Natural killer cell treated with Interleukin-12 subunit alpha and Interleukin-12 subunit beta and Interleukin-15 and Interleukin-18, amount 100 ng/mL, for 72 hours (primary cell): Measurements from ENCODE around the gene IGFL1. TPM values are rescaled to one million over a fixed set of nuclear protein-coding genes. Genes with fewer than 3 reads are reported as not detected.
A peak's percentile ranks its signal among the peaks of the same experiment; 100 is the strongest.
"Not testable (repeated sequence)": the region's sequence is repeated elsewhere in the genome, so short reads cannot be mapped to it uniquely, and the experiment has no call there.

Experiments used
- ATAC-seq, 2 donors: fragments of 150-1000 bp; cut with Tn5 transposase in 1 of 2; sonication (Bioruptor Pico), chemical (Tn5 transposase) in 1 of 2; 2 replicates each; pipeline ENCODE4 v1.10.0; 2021
- DNase-seq: peaks from one replicate; pipeline ENCODE4 v3.0.0; 2022; ENCODE audit warnings: low spot score
- H3K27ac Mint-ChIP-seq, 2 donors: 1 replicate in 1 of 2; 2 replicates in 1 of 2; pipeline ENCODE4 v1.8.0; 2022; ENCODE audit warnings: mixed read lengths in 2 of 2, mild to moderate bottlenecking in 1 of 2, moderate library complexity in 1 of 2
- H3K27me3 Mint-ChIP-seq, 2 donors: 1 replicate in 1 of 2; 2 replicates in 1 of 2; pipeline ENCODE4 v1.8.0; 2022; ENCODE audit warnings: mixed read lengths in 2 of 2
- H3K36me3 Mint-ChIP-seq: one replicate; pipeline ENCODE4 v1.8.0; 2022; ENCODE audit warnings: mixed read lengths
- H3K4me1 Mint-ChIP-seq, 2 donors: 1 replicate in 1 of 2; 2 replicates in 1 of 2; pipeline ENCODE4 v1.8.0; 2022; ENCODE audit warnings: low read depth in 2 of 2, mixed read lengths in 2 of 2, mild to moderate bottlenecking in 1 of 2
- H3K4me3 Mint-ChIP-seq: one replicate; pipeline ENCODE4 v1.8.0; 2022; ENCODE audit warnings: mixed read lengths
- H3K9me3 Mint-ChIP-seq: 2 replicates; pipeline ENCODE4 v1.8.0; 2022; ENCODE audit warnings: mixed read lengths
- total RNA-seq, 2 donors: library from RNA; stranded (reverse); gene quantifications; one replicate each; pipeline ENCODE4 v1.2.3, GENCODE V29; 2022

The IGFL1 gene
- total RNA-seq, 2 donors from 2014 or later, result not detected

DNA sequence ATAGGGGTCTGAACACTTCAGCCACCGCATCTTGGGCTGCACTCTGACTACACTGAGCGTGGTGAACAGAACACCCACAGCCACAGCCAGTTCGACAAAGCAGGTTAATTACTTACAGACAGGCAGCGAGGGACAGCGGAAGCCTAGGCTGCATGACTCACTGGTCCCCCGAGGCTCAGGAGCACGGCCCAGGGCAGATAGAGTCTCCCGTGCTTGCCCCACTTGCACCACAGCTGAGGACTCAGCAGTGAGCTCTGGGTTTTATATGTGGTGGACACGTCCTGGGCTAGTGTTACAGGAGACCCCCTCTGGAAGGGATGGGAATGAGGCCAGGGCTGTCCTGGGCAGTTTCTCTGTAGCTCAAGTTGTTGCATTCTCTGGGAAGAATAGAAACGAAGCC is 5.8 kb upstream of the IGFL1 start:
- not testable (repeated sequence) for DNase-seq, H3K9me3 Mint-ChIP-seq, H3K4me3 Mint-ChIP-seq, ATAC-seq, H3K4me1 Mint-ChIP-seq, H3K27ac Mint-ChIP-seq, H3K36me3 Mint-ChIP-seq
- H3K27me3 Mint-ChIP-seq, result peaks cover 31 to 36% of the 10 kb centered on the region in 2 donors

DNA sequence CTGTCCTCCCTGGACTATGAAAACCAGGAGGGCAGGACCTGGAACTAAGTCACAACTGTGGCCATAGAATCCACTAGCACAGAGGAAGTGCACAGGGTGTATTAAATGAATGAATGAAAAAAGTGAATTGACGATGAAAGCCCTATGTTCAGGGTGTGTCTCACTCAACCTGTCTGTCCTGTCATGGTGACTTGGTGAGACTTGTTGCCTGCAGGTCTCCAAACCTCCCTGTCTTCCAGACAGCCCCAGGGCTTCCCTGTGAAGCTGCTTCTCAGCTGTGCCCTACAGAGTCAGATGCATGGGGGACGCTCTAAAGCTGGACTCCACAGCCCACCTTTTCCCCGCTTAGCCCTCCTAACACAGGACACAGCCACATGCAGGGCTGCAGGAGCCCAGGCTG is 4.8 kb upstream of the IGFL1 start:
- Mint-ChIP-seq H3K27ac (peak overlapping the region in 1 of 2 donors; percentile 38), H3K4me1 (peaks cover 6 to 8% of the 10 kb centered on the region in 2 donors), H3K27me3 (peaks cover 32 to 36% of the 10 kb centered on the region in 2 donors), H3K4me3 (no peak overlapping the region), H3K9me3 (no peaks in the 10 kb centered on the region), H3K36me3 (no peaks in the 10 kb centered on the region)
- DNase-seq (no peak), ATAC-seq (no peak)

DNA sequence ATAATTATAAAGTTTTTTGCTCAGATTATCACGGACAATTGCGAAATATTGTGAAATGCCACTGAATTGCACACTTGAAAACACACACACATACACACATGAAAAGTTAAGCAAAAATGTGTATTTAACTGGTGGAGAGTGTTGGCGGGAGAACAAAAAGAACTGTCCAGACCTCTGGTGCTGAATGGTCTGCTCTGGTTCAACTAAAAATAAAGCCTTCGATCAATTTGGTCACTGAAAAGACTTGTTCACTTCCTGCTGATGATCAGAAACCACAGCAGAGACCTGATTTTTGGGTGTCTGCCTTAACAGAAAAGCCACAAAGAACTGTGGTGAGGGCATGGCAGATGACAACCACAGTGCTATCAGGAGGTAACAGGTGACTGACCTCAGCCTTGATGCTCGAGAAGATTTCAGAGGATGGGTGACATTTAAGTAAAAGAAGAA is 4.0 kb upstream of the IGFL1 start:
- DNase-seq, result no peak
- H3K4me3 Mint-ChIP-seq, result no peak overlapping the region
- peak overlapping the region in 1 of 2 donors; percentile 38 for H3K27ac Mint-ChIP-seq
- H3K27me3 Mint-ChIP-seq, result peaks cover 40 to 42% of the 10 kb centered on the region in 2 donors
- H3K36me3 Mint-ChIP-seq, result no peaks in the 10 kb centered on the region
- peaks cover 6 to 8% of the 10 kb centered on the region in 2 donors for H3K4me1 Mint-ChIP-seq
- no peaks in the 10 kb centered on the region for H3K9me3 Mint-ChIP-seq
- peak in 1 of 2 donors; percentile 27 for ATAC-seq

DNA sequence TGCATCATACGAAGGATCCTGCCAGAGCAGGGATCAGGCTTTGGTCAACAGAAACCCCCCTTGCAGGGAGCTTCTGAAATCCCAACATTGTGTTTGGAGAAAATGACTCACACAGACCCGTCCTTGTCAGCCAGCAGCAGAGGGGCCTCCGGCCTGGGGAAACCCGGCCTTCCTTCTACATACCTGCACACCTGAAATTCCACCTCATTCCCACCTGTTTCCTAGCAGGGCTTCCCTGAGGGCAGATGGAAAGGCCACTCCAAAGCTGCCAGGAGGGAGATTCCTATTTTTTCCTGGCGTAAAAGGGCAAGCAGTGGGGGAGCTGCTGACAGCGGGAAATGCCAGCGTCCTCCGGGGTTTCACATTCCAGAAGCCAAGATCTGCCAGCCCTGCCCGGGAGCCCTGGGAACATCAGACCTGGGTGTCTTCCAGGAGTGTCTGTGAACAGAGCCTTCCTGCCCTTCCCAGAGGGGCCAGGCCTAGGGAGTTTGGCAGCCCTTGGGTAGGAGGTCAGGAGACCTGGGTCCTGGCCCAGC is 3.0 kb upstream of the IGFL1 start:
- ATAC-seq, result no peak
- H3K36me3 Mint-ChIP-seq, result no peaks in the 10 kb centered on the region

DNA sequence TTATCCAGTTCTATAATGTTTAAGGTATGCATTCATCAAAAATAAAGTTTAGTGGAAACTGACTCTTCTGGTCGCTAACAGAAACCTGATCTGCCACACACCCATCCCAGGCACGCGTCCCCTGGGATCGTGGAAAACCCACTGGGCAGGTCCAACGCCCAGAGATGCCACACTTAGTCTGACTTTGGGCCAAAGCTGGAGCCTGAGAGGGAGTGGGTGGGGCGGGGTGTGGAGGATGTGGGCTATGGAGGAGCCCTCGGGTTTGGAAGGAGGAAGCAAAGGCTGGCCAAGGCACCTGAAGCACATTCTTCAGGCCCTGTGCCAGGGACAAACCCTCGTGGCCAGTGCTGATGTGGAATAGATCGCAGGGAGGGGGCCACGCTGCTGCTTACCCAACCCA is 2.5 kb downstream of the IGFL1 start:
- Mint-ChIP-seq H3K27ac (no peak overlapping the region), H3K9me3 (no peaks in the 10 kb centered on the region), H3K4me1 (no peaks in the 10 kb centered on the region), H3K36me3 (no peaks in the 10 kb centered on the region), H3K4me3 (no peak overlapping the region), H3K27me3 (peaks cover 52 to 57% of the 10 kb centered on the region in 2 donors)
- no peak for ATAC-seq
- DNase-seq, result no peak

More for the DNA sequence above, 3.0 kb upstream of the IGFL1 start:
- H3K4me3 Mint-ChIP-seq, result no peak overlapping the region
- H3K9me3 Mint-ChIP-seq, result no peaks in the 10 kb centered on the region
- DNase-seq, result no peak
- peaks cover 6 to 8% of the 10 kb centered on the region in 2 donors for H3K4me1 Mint-ChIP-seq
- no peak overlapping the region for H3K27ac Mint-ChIP-seq
- H3K27me3 Mint-ChIP-seq, result peaks cover 44 to 46% of the 10 kb centered on the region in 2 donors

DNA sequence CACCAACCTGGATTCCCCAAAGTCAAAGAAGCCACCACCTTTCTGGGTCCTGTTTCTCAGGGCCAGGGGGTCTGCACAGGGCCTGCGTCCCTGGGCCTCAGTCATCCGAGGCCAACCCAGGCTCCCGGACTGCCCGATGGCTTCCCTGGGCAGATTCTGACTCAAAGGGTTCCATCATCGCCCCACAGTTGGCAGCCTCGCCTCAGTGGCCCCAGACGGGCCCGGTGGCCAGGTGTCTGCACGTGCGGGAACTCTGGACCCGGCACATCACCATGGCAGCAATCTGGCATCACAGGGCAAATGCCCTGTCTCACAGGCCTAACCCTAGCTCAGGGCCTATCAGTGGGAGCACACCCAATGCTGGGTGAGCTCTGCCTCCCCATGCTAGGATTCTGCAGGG is 2.9 kb downstream of the IGFL1 start:
- Mint-ChIP-seq H3K36me3 (no peaks in the 10 kb centered on the region), H3K27ac (no peak overlapping the region), H3K4me3 (no peak overlapping the region), H3K9me3 (no peaks in the 10 kb centered on the region), H3K27me3 (peaks cover 50 to 59% of the 10 kb centered on the region in 2 donors), H3K4me1 (no peaks in the 10 kb centered on the region)
- ATAC-seq (no peak), DNase-seq (no peak)

DNA sequence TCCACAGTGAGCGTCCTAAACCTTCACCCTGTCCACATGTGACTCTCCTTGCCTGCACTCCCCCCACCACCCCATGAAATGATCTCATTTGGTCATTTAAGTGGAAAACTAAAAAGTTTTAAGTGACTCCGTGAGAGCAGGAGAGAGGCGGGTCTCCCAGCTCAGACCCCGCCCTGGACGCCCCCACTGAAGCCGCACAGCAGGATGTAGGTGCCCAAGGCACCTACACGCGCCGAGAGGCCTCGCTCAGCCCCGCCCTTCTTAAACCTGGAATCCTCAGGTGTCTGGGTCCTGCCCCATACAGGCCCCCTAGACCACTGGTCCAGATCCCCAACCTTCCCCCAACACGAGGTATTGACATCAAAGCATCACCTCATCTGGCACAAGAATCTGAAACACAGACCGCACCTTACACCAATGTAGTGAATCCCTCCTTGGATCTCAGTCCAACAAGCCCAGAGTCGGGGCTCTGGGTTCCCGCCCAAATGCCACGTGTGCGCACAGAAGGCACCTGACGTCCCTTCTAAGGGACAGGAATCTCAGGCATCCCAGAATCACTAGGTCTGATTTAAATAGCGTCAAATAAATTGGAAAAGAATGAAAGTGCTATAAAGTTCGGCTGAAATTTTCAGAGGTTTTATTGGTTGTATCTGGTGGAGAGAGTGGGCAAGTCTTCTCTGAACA is 3.5 kb downstream of the IGFL1 start:
- H3K36me3 Mint-ChIP-seq, result no peaks in the 10 kb centered on the region
- DNase-seq (no peak), ATAC-seq (no peak)
- H3K27ac Mint-ChIP-seq, result no peak overlapping the region
- H3K9me3 Mint-ChIP-seq, result no peaks in the 10 kb centered on the region
- no peaks in the 10 kb centered on the region for H3K4me1 Mint-ChIP-seq
- H3K27me3 Mint-ChIP-seq, result peaks cover 52 to 65% of the 10 kb centered on the region in 2 donors
- no peak overlapping the region for H3K4me3 Mint-ChIP-seq

DNA sequence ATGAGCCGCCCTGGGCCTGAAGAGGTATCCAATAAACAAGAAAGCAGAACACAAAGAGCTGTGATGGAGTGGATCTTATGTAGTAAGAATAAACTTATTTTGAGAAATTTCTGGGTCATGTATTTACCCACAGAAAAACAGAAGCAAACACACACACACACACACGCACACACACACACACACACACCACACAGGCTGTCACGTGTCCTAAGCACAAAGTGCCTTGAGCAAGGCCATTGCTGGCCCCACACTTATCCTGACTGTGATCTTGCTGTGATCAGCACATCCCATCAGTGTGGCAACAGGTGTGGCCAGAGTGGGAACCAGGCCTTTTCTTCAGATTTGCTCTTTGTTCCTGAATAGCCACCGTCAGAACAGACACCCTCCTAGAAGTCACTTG is 4.3 kb downstream of the IGFL1 start:
- H3K4me1 Mint-ChIP-seq, DNase-seq, H3K36me3 Mint-ChIP-seq, H3K4me3 Mint-ChIP-seq, H3K9me3 Mint-ChIP-seq, H3K27ac Mint-ChIP-seq, ATAC-seq: not testable (repeated sequence)
- H3K27me3 Mint-ChIP-seq, result peaks cover 55 to 65% of the 10 kb centered on the region in 2 donors

DNA sequence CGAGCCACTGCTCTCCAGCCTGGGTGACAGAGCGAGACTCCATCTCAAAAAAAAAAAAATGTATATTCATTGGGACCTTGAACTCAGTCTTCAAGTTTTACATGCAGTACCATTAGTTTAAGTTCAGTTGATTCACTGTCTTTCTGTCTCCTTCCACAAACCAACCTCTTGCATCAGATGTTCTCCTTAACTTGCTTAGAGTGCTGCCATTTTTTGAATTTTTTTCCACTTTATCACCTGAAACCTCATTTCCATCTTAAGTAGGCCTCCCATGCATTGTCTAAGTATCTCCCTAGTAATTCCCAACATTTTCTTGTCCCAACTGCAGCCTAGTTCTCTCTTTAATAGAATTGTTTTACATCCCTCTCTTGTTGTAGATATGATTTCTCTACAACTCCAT is 8.6 kb downstream of the IGFL1 start:
- DNase-seq, H3K4me3 Mint-ChIP-seq, H3K27ac Mint-ChIP-seq, ATAC-seq, H3K9me3 Mint-ChIP-seq, H3K4me1 Mint-ChIP-seq, H3K36me3 Mint-ChIP-seq: not testable (repeated sequence)
- H3K27me3 Mint-ChIP-seq, result peaks cover 54 to 77% of the 10 kb centered on the region in 2 donors

DNA sequence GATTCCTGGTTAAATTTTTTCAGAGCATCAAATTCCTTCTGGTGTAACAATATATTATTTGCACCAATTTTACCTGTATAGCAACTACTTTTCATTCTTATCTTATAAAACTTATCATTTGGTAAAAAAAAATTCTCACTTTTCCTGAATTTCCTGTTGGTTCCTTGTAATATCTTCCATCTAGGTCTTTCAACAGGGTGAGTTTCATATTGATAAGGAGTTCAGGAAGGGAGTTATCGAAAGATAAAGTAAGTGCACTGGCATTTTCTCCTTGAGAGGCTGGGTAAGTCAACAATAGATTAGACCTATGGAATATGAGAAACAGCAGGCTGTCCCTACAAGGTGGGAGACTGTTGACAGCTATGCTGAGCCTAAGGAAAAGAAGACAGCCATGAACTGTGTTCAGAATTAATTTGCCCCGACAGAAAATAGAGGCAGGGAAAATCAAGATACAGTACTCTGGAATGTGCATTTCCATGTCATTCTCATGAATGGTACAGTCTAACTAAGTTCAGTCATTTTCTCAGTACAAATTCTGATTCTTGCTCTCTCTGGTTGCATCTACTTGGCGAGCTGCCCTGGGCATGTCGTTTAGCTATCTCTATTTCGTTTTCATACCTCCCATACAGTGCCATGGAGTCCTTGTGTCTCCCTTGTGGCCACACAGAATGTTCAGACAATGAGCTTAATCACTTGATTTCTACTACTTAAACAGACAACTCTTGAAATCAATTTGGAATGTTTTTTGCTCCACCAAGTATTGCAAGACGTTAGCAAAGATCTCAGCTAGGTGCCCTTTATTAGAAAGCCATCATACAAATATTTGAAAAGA is 9.9 kb downstream of the IGFL1 start:
- no peaks in the 10 kb centered on the region for H3K36me3 Mint-ChIP-seq

DNA sequence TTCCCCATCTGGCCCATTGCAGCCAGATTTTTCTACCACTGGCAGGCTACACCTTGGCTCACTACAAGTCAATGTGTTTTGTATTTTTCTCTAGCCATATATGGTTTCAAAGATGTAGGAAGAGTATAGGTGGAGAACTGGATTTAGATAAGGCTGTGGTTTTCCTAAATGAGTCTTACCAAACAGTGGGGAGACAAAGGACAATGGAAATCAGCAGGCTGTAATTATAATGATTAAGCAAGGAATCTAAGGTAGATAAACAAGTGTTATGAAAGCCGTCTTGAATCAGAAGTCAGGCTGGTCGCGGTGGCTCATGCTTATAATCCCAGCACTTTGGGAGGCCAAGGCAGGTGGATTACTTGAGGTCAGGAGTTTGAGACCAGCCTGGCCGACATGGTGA is 11.2 kb downstream of the IGFL1 start:
- Mint-ChIP-seq H3K27me3 (peaks cover 52 to 84% of the 10 kb centered on the region in 2 donors), H3K27ac (no peak overlapping the region), H3K4me3 (no peak overlapping the region), H3K36me3 (no peaks in the 10 kb centered on the region), H3K4me1 (no peaks in the 10 kb centered on the region), H3K9me3 (no peaks in the 10 kb centered on the region)
- no peak for DNase-seq
- ATAC-seq, result no peak

More for the DNA sequence above, 9.9 kb downstream of the IGFL1 start:
- no peaks in the 10 kb centered on the region for H3K4me1 Mint-ChIP-seq
- DNase-seq (no peak), ATAC-seq (no peak)
- no peaks in the 10 kb centered on the region for H3K9me3 Mint-ChIP-seq
- H3K27ac Mint-ChIP-seq, result no peak overlapping the region
- no peak overlapping the region for H3K4me3 Mint-ChIP-seq
- H3K27me3 Mint-ChIP-seq, result peaks cover 51 to 83% of the 10 kb centered on the region in 2 donors

DNA sequence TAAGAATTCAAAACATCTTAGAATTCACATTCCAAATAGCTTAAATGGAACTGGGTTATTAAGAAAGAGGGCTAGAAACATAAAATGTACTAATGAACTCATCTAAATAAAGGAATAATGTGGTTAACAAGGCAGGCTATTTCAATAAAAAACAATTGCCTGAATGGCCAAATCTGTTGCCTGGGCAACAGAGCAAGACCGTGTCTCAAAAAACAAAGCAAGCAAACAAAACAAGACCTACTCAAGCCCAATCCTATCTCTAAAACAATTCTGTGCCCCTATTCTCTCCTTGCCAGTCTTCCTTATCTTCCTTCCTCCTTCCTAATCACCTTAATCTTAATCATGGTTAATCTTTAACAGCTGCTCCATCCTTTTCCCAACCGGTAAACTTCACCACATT is 12.1 kb downstream of the IGFL1 start:
- Mint-ChIP-seq H3K27me3 (peaks cover 50 to 86% of the 10 kb centered on the region in 2 donors), H3K36me3 (no peaks in the 10 kb centered on the region), H3K9me3 (no peaks in the 10 kb centered on the region), H3K27ac (no peak overlapping the region), H3K4me1 (no peaks in the 10 kb centered on the region), H3K4me3 (no peak overlapping the region)
- ATAC-seq (no peak), DNase-seq (no peak)

DNA sequence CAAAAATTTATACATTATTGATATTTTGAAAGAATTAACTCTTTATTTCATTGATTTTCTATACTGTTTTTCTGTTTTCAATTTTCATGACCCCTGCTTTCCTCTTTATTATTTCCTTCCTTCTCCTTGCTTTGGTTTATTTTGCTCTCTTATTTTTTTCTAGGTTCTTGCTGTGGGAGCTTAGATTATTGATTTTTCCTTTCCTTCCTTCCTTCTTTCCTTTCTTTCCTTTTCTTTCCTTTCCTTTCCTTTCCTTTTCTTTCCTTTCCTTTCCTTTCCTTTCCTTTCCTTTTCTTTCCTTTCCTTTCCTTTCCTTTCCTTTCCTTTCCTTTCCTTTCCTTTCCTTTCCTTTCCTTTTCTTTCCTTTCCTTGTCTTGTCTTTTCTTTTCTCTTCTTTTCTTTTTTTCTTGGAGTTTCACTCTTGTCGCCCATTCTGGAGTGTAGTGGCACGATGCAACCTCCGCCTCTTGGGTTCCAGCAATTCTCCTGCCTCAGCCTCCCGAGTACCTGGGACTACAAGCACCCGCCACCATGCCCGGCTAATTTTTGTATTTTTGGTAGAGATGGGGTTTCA is 13.6 kb downstream of the IGFL1 start:
- DNase-seq, result not testable (repeated sequence)

More for the DNA sequence above, 13.6 kb downstream of the IGFL1 start:
- H3K4me3 Mint-ChIP-seq, H3K27ac Mint-ChIP-seq, H3K9me3 Mint-ChIP-seq, H3K4me1 Mint-ChIP-seq, ATAC-seq, H3K36me3 Mint-ChIP-seq: not testable (repeated sequence)
- peaks cover 46 to 83% of the 10 kb centered on the region in 2 donors for H3K27me3 Mint-ChIP-seq
